DMS153 (cell line): ENCODE data around the gene MOB3A.
"Not testable (repeated sequence)": the region's sequence is repeated elsewhere in the genome, so short reads cannot be mapped to it uniquely, and the experiment has no call there.

Experiments used
- DNase-seq: peaks from one replicate; lab custom pipeline; 2025; lab: John Stamatoyannopoulos, UW

MOB3A gene

GRCh38 chr19:2108251-2109016 is 12.3 kb upstream of the MOB3A start:
- DNase-seq = no peak

- DNase-seq = no peak
Observed at GRCh38 chr19:2103045-2103707, 7.0 kb upstream of the MOB3A start.

GRCh38 chr19:2101417-2102335 is 5.5 kb upstream of the MOB3A start:
- no peak for DNase-seq

GRCh38 chr19:2100719-2101061 is 4.6 kb upstream of the MOB3A start:
- no peak for DNase-seq

- no peak for DNase-seq
Observed at GRCh38 chr19:2099937-2100718, 4.0 kb upstream of the MOB3A start.

- no peak for DNase-seq
Observed at GRCh38 chr19:2099054-2099501, 3.0 kb upstream of the MOB3A start.

GRCh38 chr19:2097886-2098327 is 1.8 kb upstream of the MOB3A start:
- DNase-seq = no peak

GRCh38 chr19:2097203-2097885 is 1.2 kb upstream of the MOB3A start:
- DNase-seq = no peak

- DNase-seq = peak; percentile 81
Observed at GRCh38 chr19:2096480-2097202, 515 bp upstream of the MOB3A start, which contains the start of gene IZUMO4. IZUMO4 (plus strand) TSS chr19:2096915; CDS start chr19:2096946, 31 bp downstream.

GRCh38 chr19:2091926-2092525 is 4.1 kb downstream of the MOB3A start:
- DNase-seq = not testable (repeated sequence)

- no peak for DNase-seq
Observed at GRCh38 chr19:2089727-2090053, 6.4 kb downstream of the MOB3A start.

- DNase-seq = no peak
Observed at GRCh38 chr19:2089001-2089711, 7.0 kb downstream of the MOB3A start.

- no peak for DNase-seq
Observed at GRCh38 chr19:2087621-2088100, 8.5 kb downstream of the MOB3A start.

- not testable (repeated sequence) for DNase-seq
Observed at GRCh38 chr19:2086695-2087620, 9.2 kb downstream of the MOB3A start.

- no peak for DNase-seq
Observed at GRCh38 chr19:2084993-2085720, 11.0 kb downstream of the MOB3A start.

GRCh38 chr19:2083174-2083854 is 12.8 kb downstream of the MOB3A start:
- no peak for DNase-seq
